ENCODE results near the gene YES1.

The YES1 gene

DNA sequence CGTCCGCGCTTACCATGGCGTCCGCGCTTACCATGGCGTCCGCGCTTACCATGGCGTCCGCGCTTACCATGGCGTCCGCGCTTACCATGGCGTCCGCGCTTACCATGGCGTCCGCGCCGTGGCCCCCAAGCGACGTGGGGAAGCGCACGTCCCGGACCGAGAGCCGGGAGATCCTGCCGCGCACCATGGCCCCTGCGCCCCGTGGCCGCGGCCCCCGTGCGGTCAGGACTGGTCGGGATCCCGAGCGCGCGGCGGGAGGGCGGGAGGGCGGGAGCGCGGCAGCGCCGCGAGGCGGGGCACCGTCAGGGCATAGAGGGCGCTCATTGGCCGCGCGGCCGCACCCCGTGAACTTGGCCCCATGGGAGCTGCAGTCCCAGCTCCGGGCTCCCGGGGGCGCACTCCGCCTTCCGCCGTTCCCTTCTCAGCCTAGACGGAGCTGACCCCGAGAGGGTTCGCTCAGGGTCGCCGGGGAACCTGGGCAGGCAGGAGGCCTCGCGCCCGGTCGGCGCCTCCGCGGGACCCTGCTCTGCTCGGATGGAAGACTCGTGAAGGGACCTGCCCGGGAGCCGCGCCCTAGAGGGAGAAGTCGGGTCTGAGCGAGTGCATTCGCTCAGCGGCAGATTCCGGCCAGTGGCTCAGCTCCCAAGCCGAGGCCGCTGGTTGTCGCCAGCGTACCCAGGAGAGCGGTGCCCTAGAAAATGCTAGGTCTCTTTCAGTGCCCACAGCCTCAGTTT is 99.5 kb downstream of the YES1 start, which contains the start of gene ENOSF1:
ENOSF1 (minus strand) TSS at position 230 of the 734 bp plus-strand sequence; CDS start at position 187, 43 bp downstream.
- TF ChIP-seq, protein P1, sequence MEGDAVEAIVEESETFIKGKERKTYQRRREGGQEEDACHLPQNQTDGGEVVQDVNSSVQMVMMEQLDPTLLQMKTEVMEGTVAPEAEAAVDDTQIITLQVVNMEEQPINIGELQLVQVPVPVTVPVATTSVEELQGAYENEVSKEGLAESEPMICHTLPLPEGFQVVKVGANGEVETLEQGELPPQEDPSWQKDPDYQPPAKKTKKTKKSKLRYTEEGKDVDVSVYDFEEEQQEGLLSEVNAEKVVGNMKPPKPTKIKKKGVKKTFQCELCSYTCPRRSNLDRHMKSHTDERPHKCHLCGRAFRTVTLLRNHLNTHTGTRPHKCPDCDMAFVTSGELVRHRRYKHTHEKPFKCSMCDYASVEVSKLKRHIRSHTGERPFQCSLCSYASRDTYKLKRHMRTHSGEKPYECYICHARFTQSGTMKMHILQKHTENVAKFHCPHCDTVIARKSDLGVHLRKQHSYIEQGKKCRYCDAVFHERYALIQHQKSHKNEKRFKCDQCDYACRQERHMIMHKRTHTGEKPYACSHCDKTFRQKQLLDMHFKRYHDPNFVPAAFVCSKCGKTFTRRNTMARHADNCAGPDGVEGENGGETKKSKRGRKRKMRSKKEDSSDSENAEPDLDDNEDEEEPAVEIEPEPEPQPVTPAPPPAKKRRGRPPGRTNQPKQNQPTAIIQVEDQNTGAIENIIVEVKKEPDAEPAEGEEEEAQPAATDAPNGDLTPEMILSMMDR (conservative IDR thresholded peaks at IDR 0.05; ENCODE audit: low read depth, low read length): peak; percentile 72
- H3K4me3 ChIP-seq (ENCODE audit: low read length): peak within 1 kb of the TSS; percentile 81
- no peak for DNase-seq (ENCODE audit: low read depth)

DNA sequence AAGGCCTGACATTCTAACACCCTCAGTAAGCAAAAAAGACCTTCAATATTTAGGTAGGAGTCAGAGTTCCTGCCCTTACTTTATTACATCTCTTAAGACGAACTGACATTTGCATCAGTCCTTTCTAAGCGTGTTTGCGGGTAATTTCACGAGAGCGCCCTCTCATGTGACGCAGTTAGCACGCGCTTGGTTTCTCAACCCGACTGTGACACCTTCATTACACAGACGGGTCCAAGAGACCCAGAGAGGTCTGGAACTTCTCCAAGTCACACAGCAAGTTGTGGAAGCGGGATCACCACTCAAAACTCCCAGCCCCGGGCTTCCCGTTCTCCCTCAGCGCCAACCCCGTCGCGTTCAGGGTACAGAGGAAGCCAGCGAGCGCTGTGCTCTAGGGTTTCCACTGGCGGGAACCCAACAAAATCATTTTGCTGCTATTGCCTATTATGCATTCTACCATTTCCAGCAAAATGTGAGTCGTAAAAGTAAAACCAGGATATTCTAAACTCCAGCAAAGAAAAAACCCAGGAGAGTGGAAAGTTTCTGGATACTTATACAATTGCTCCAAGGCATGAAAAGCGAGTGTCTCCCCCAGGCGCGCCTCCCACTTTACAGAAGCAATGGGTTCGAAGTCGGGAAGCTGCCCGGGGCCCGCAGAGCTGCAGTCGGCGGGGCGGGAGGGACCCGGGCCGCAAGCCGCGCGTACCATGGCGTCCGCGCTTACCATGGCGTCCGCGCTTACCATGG is 100.2 kb downstream of the YES1 start:
- TF ChIP-seq, protein P1 (conservative IDR thresholded peaks at IDR 0.05; ENCODE audit: low read depth, low read length): no peak
- DNase-seq (ENCODE audit: low read depth): peak; percentile 60
- H3K4me3 ChIP-seq (ENCODE audit: low read length): peak overlapping the region; percentile 81

DNA sequence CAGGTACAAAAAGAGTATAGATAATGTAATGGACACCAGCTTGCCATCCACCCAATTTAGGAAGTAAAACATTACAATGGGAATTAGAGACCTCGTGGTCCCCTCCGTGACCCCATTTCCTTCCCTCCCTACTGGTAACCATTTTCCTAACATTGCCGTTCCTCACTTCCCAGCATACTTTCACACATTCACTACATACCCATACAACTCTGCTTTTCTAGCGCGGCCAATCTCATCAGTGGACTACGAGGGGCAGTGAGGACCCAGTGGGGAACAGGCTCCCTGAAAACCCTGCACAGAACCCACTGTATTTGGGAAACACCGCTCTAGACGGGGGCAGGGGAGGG is 100.8 kb downstream of the YES1 start:
- H3K4me3 ChIP-seq (ENCODE audit: low read length): peak overlapping the region; percentile 81
- DNase-seq (ENCODE audit: low read depth): no peak
- TF ChIP-seq, protein P1 (conservative IDR thresholded peaks at IDR 0.05; ENCODE audit: low read depth, low read length): no peak

DNA sequence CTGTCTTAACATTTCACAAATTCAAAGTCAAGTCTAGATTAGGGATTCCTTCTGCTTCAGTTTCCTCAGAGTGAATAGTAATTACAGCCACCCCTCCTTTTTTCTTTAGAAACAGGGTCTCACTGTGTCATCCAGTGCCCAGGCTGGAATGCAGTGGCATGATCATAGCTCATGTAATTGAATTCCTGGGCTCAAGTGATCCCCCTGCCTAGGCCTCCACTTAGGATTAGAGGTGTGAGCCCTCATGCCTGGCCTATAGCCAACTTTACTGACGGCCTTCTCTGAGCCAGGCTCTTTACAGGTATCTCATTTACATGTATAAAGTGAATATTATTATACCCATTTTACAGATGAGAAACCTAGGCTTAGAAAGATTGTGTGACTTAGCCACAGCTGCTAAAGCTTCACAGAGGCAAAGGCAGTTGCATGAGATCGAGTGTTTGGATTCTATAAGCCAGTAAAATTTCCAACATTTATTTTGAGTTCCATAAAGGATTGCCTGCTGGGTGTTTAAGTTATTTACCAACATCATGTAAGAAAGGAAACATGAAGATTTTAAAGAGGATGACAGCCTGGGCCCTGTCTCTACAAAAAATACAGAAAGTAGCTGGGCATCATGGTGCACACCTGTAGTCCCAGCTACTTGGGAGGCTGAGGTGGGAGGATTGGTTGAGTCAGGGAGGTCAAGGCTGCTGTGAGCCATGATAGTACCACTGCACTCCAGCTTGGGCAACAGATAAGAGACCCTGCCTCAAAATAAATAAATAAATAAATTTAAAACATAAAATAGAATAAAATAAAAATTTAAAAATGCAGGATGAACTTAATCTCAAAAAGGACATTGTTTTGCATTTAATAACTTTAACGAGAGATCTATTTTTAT is 101.4 kb downstream of the YES1 start:
- TF ChIP-seq, protein P1 (conservative IDR thresholded peaks at IDR 0.05; ENCODE audit: low read depth, low read length): no peak
- H3K4me3 ChIP-seq (ENCODE audit: low read length): peak overlapping the region; percentile 81
- DNase-seq (ENCODE audit: low read depth): peak; percentile 43

DNA sequence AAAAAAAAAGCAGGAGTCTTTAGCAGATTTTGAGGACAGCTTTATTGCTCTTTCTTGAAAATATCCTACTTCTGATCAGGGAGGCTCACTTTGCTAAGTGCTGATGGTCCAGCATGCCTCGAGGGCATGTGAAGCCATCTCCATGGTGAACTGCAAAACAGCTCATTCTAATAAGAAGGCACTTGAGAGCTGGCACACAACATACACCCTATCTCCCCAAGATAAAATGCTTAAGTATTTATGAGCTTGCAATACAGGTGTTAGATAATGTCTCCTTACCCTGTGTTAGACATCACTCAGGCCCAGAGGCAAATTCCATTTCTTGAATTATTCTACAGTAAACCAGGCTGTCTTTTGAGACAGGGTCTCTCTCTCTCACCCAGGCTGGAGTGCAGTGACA is 102.3 kb downstream of the YES1 start:
- TF ChIP-seq, protein P1 (conservative IDR thresholded peaks at IDR 0.05; ENCODE audit: low read depth, low read length): no peak
- H3K4me3 ChIP-seq (ENCODE audit: low read length): no peak overlapping the region

GRCh38 chr18:708096-708495 is 103.9 kb downstream of the YES1 start:
- H3K4me3 ChIP-seq (ENCODE audit: low read length): no peak overlapping the region
- TF ChIP-seq, protein P1 (conservative IDR thresholded peaks at IDR 0.05; ENCODE audit: low read depth, low read length): no peak
- DNase-seq (ENCODE audit: low read depth): no peak

More for the DNA sequence above, 102.3 kb downstream of the YES1 start:
- DNase-seq (ENCODE audit: low read depth): no peak

Data from retinal pigment epithelial cell (primary cell).